Caco-2 (cell line): ENCODE measurements around the gene IL22RA1. TPM values are rescaled to one million over a fixed set of nuclear protein-coding genes. Genes with fewer than 3 reads are reported as not detected.

Experiments
- BruUV-seq: library from RNA; stranded (reverse); fragments of 400-500 nt; replicated peaks from 2 replicates; lab custom pipeline; 2021; lab: Mats Ljungman, UMichigan
- CTCF ChIA-PET: fragments of 300-600 bp; sonication (Branson Sonifier 250); formaldehyde crosslinking; loops from one replicate; lab custom pipeline; 2022; ENCODE audit warnings: antibody characterized with exemption; lab: Charles Lee
- POLR2A ChIA-PET: fragments of 300-600 bp; sonication (Branson Sonifier 250); formaldehyde crosslinking; loops from one replicate; lab custom pipeline; 2022; ENCODE audit warnings: antibody characterized with exemption; lab: Charles Lee
- DNase-seq, 2 experiments: peaks; one replicate each; pipeline versions ENCODE4 v3.0.0 to v3.0.0-alpha.2; 2020 to 2022
- H3K27me3 ChIP-seq: replicated peaks from 2 replicates; pipeline ENCODE4 v1.6.0; 2011; ENCODE audit warnings: low read length; ENCODE audit not compliant: control insufficient read depth, insufficient read depth
- H3K36me3 ChIP-seq: 2 replicates; pipeline ENCODE4 v1.5.1; 2011; ENCODE audit warnings: low read length; ENCODE audit not compliant: control insufficient read depth, insufficient read depth
- H3K4me1 ChIP-seq: fragments of 250-450 bp; sonication (Bioruptor Pico); 2 replicates; pipeline ENCODE4 v1.5.1; 2020; ENCODE audit warnings: mild to moderate bottlenecking
- H3K4me3 ChIP-seq: 2 replicates; pipeline ENCODE4 v1.5.1; 2011; ENCODE audit warnings: low read depth, mild to moderate bottlenecking, control low read depth, low read length
- H3K9me3 ChIP-seq: fragments of 250-450 bp; sonication (Bioruptor Pico); 2 replicates; pipeline ENCODE4 v1.5.1; 2020; ENCODE audit warnings: mild to moderate bottlenecking, moderate library complexity
- H3K27ac Mint-ChIP-seq: one replicate; pipeline ENCODE4 v1.8.0; 2022; ENCODE audit warnings: mixed read lengths; ENCODE audit not compliant: unreplicated experiment
- H3K27me3 Mint-ChIP-seq: one replicate; pipeline ENCODE4 v1.8.0; 2022; ENCODE audit warnings: mixed read lengths; ENCODE audit not compliant: insufficient read depth, unreplicated experiment
- H3K36me3 Mint-ChIP-seq: one replicate; pipeline ENCODE4 v1.8.0; 2022; ENCODE audit warnings: mild to moderate bottlenecking, mixed read lengths; ENCODE audit not compliant: insufficient read depth, unreplicated experiment
- H3K4me1 Mint-ChIP-seq: one replicate; pipeline ENCODE4 v1.8.0; 2022; ENCODE audit warnings: low read depth, mixed read lengths; ENCODE audit not compliant: unreplicated experiment
- H3K4me3 Mint-ChIP-seq: one replicate; pipeline ENCODE4 v1.8.0; 2022; ENCODE audit warnings: mild to moderate bottlenecking, moderate library complexity, mixed read lengths; ENCODE audit not compliant: unreplicated experiment
- H3K9me3 Mint-ChIP-seq: one replicate; pipeline ENCODE4 v1.8.0; 2022; ENCODE audit warnings: mixed read lengths; ENCODE audit not compliant: unreplicated experiment
- intact Hi-C: fragments of 100-400 bp; cut with micrococcal nuclease; formaldehyde crosslinking; loops from one replicate; pipeline ENCODE4 v1.10.0; 2022; ENCODE audit not compliant: unreplicated experiment
- total RNA-seq: library from RNA; stranded (reverse); gene quantifications from 2 replicates; pipeline ENCODE4 v1.2.3, GENCODE V29; 2022
- TF ChIP-seq, protein P1 (sequence below), 2 experiments: fragments of 200-600 bp in 1 of 2; IDR thresholded peaks; 1 replicate in 1 of 2; 2 replicates in 1 of 2; pipeline versions ENCODE4 v1.5.1 to v1.8.0; 2011 to 2022; ENCODE audit warnings: antibody characterized with exemption in 1 of 2, control low read depth in 1 of 2, inconsistent platforms in 1 of 2, low read depth in 1 of 2, low read length in 1 of 2, mild to moderate bottlenecking in 1 of 2, moderate library complexity in 1 of 2; ENCODE audit not compliant: insufficient read depth in 1 of 2, severe bottlenecking in 1 of 2, unreplicated experiment in 1 of 2

IL22RA1 gene
- total RNA-seq, 1 experiment from 2014 or later = 2.5 TPM

DNA sequence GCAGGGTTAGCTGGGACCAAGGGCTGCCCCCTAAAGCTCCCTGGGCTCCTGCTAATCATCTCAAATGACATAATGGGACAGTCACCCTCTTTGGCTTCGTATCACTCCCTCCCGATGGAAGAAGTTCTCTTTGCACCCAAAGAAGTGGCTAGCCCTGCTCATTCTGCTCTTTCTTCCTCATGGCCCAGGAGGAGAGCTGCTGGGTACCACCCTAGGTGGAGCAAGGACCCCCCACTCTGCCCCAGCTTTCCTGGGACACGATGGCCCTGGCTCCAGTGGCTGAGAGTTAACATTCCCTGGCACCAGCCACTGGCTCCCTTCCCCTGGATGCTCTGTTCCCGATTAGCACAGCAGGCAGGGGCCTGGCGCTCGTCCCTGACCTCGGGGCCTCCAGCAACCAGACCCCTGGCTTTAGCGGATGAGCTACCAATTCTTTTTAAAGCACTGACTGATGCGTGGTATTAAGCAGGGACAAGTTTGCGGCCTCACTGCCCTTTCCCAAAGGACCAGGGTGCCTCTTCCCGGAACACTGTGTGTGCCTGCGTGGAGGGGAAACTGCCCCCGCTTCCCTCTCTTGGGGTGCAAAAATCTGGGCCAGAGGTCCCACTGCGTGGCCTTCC lies 32.2 kb downstream of the IL22RA1 start:
- Histone ChIP-seq H3K4me3 (no peak overlapping the region), H3K4me1 (0 out of 2 replicates have a peak, but pooled peaks cover 5% of the 10 kb centered on the region), H3K9me3 (no peaks in the 10 kb centered on the region), H3K27me3 (no peaks in the 10 kb centered on the region), H3K36me3 (no peaks in the 10 kb centered on the region)
- ChIA-PET CTCF (interaction anchor here (0.7 kb wide), 1 partner anchor 36 kb away, joined by 5 read pairs; no protein-coding TSS in a partner anchor), POLR2A (interaction anchor here (0.6 kb wide), 1 partner anchor 108 kb away, joined by 5 read pairs; no protein-coding TSS in a partner anchor)
- DNase-seq = no peak
- Mint-ChIP-seq H3K27me3 (no peaks in the 10 kb centered on the region), H3K4me3 (no peak overlapping the region), H3K36me3 (no peaks in the 10 kb centered on the region), H3K4me1 (no peaks in the 10 kb centered on the region), H3K9me3 (no peaks in the 10 kb centered on the region), H3K27ac (no peak overlapping the region)
- intact Hi-C loops = no loop called here
- TF ChIP-seq, protein P1, sequence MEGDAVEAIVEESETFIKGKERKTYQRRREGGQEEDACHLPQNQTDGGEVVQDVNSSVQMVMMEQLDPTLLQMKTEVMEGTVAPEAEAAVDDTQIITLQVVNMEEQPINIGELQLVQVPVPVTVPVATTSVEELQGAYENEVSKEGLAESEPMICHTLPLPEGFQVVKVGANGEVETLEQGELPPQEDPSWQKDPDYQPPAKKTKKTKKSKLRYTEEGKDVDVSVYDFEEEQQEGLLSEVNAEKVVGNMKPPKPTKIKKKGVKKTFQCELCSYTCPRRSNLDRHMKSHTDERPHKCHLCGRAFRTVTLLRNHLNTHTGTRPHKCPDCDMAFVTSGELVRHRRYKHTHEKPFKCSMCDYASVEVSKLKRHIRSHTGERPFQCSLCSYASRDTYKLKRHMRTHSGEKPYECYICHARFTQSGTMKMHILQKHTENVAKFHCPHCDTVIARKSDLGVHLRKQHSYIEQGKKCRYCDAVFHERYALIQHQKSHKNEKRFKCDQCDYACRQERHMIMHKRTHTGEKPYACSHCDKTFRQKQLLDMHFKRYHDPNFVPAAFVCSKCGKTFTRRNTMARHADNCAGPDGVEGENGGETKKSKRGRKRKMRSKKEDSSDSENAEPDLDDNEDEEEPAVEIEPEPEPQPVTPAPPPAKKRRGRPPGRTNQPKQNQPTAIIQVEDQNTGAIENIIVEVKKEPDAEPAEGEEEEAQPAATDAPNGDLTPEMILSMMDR (IDR thresholded peaks at IDR 0.05; ENCODE audit: insufficient read depth in 1 of 2, low read depth in 1 of 2, low read length in 1 of 2, severe bottlenecking in 1 of 2, unreplicated experiment in 1 of 2) = no peak
- BruUV-seq = no TSS peak

DNA sequence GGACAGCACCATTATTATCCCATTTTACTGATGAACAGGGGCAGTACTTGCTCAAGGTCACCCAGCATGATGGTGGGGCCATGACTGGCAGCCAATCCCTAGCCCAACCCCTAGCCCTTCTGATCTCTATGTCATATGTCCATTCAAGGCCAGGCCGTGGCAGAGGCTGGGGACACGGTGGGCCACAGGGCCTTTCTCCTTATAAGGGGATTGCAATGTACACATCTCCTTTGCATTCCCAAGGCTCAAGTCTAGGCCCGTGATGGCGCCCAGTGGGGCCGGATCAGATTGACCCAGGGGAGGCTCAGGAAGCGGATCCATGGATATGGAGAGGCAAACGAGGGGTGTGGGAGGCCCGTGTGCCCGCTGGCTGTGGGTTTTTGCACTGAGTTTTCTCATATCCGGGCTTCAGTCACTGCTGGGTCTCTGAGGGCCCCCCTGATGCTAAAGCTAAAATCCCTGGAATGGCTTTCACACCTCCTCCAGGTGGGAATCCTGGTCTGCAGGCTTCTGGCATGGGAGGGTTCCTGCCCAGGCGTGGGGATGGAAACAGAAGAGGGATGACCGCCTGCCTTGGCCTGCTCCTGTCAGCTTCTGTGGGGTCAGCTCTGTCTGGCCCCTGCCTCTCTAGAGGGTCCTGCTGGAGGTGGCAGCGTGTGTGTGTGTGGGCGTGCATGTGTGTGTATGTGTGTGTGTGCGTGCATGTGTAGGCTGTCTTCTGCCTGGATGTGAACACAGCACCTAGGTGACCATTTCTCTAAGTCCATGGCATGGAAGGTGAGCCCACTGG lies 33.1 kb downstream of the IL22RA1 start:
- H3K36me3 Mint-ChIP-seq = no peaks in the 10 kb centered on the region
- TF ChIP-seq, protein P1 (IDR thresholded peaks at IDR 0.05; ENCODE audit: insufficient read depth in 1 of 2, low read depth in 1 of 2, low read length in 1 of 2, severe bottlenecking in 1 of 2, unreplicated experiment in 1 of 2) = no peak
- ChIA-PET CTCF (no interaction called here), POLR2A (no interaction called here)
- H3K36me3 ChIP-seq = no peaks in the 10 kb centered on the region
- no TSS peak for BruUV-seq
- no peak overlapping the region for H3K4me3 Mint-ChIP-seq
- DNase-seq = no peak
- intact Hi-C loops = no loop called here
- no peaks in the 10 kb centered on the region for H3K9me3 Mint-ChIP-seq
- no peaks in the 10 kb centered on the region for H3K27me3 Mint-ChIP-seq
- no peaks in the 10 kb centered on the region for H3K4me1 Mint-ChIP-seq
- no peak overlapping the region for H3K4me3 ChIP-seq
- H3K4me1 ChIP-seq = 0 out of 2 replicates have a peak, but pooled peaks cover 5% of the 10 kb centered on the region
- no peak overlapping the region for H3K27ac Mint-ChIP-seq
- H3K9me3 ChIP-seq = no peaks in the 10 kb centered on the region
- H3K27me3 ChIP-seq = no peaks in the 10 kb centered on the region

DNA sequence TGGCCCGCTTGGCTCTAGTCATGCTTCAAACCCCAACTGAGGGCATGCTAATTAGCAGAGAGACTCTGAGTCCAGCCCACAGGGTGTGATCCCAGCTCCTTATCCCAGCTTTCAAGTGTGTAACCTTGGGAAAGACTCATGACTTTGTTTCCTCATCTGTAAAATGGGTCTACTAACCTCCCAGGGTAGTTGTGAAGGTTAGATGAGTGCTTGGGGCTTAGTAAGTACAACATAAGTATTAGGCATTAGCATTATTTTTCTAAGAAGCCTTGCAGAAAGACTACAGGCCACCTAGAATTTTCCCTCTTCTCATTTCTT lies 33.8 kb downstream of the IL22RA1 start:
- no peaks in the 10 kb centered on the region for H3K9me3 Mint-ChIP-seq
- intact Hi-C loops = no loop called here
- Histone ChIP-seq H3K9me3 (no peaks in the 10 kb centered on the region), H3K36me3 (no peaks in the 10 kb centered on the region), H3K4me3 (no peak overlapping the region), H3K4me1 (0 out of 2 replicates have a peak, but pooled peaks cover 5% of the 10 kb centered on the region), H3K27me3 (no peaks in the 10 kb centered on the region)
- ChIA-PET POLR2A (no interaction called here), CTCF (no interaction called here)
- DNase-seq = no peak
- no peak overlapping the region for H3K4me3 Mint-ChIP-seq
- TF ChIP-seq, protein P1 (IDR thresholded peaks at IDR 0.05; ENCODE audit: insufficient read depth in 1 of 2, low read depth in 1 of 2, low read length in 1 of 2, severe bottlenecking in 1 of 2, unreplicated experiment in 1 of 2) = no peak
- no peaks in the 10 kb centered on the region for H3K4me1 Mint-ChIP-seq
- no peaks in the 10 kb centered on the region for H3K27me3 Mint-ChIP-seq
- no TSS peak for BruUV-seq
- no peak overlapping the region for H3K27ac Mint-ChIP-seq
- no peaks in the 10 kb centered on the region for H3K36me3 Mint-ChIP-seq
